Occipital lobe (tissue), 2 donors: ENCODE results near the gene MOGAT3. TPM values are rescaled to one million over a fixed set of nuclear protein-coding genes. Genes with fewer than 3 reads are reported as not detected.
A peak's percentile ranks its signal among the peaks of the same experiment; 100 is the strongest.

Source experiments
- DNase-seq: peaks from one replicate; lab custom pipeline; 2025; lab: John Stamatoyannopoulos, UW
- total RNA-seq: library from RNA; depleted of rRNA; stranded (reverse); fragments of >200 nt; gene quantifications from one replicate; pipeline ENCODE4 v1.2.3, GENCODE V29; 2014

The MOGAT3 gene
- total RNA-seq, 1 donor from 2014 or later = not detected

GRCh38 chr7:101233907-101234547 is 33.2 kb upstream of the MOGAT3 start:
- no peak for DNase-seq

GRCh38 chr7:101232141-101232850 is 31.5 kb upstream of the MOGAT3 start:
- DNase-seq = no peak

GRCh38 chr7:101231644-101232043 is 30.8 kb upstream of the MOGAT3 start:
- DNase-seq = no peak

GRCh38 chr7:101226721-101227120 is 25.9 kb upstream of the MOGAT3 start:
- no peak for DNase-seq

GRCh38 chr7:101225650-101226049 is 24.8 kb upstream of the MOGAT3 start:
- DNase-seq = no peak

- DNase-seq = no peak
Observed at GRCh38 chr7:101223528-101223927, 22.7 kb upstream of the MOGAT3 start.

GRCh38 chr7:101222275-101222830 is 21.5 kb upstream of the MOGAT3 start:
- no peak for DNase-seq

- no peak for DNase-seq
Observed at GRCh38 chr7:101220295-101220694, 19.5 kb upstream of the MOGAT3 start.

- DNase-seq = no peak
Observed at GRCh38 chr7:101218236-101219125, 17.6 kb upstream of the MOGAT3 start.

- peak; percentile 89 for DNase-seq
Observed at GRCh38 chr7:101217388-101218235, 16.8 kb upstream of the MOGAT3 start, which contains the start of the genes PLOD3 and ZNHIT1. PLOD3 (minus strand) TSS chr7:101217581; CDS start chr7:101217274, 307 bp downstream. ZNHIT1 (plus strand) TSS chr7:101218165; CDS start chr7:101218196, 31 bp downstream.

GRCh38 chr7:101216860-101217387 is 16.1 kb upstream of the MOGAT3 start:
- no peak for DNase-seq

GRCh38 chr7:101216001-101216859 is 15.4 kb upstream of the MOGAT3 start:
- DNase-seq = no peak

- no peak for DNase-seq
Observed at GRCh38 chr7:101212014-101212413, 11.2 kb upstream of the MOGAT3 start.

GRCh38 chr7:101211501-101211900 is 10.7 kb upstream of the MOGAT3 start:
- DNase-seq = no peak

- no peak for DNase-seq
Observed at GRCh38 chr7:101210143-101210542, 9.3 kb upstream of the MOGAT3 start.

GRCh38 chr7:101208794-101209193 is 8.0 kb upstream of the MOGAT3 start:
- no peak for DNase-seq

GRCh38 chr7:101207459-101207858 is 6.6 kb upstream of the MOGAT3 start:
- no peak for DNase-seq

GRCh38 chr7:101206665-101207042 is 5.8 kb upstream of the MOGAT3 start:
- DNase-seq = no peak

GRCh38 chr7:101205901-101206664 is 5.2 kb upstream of the MOGAT3 start:
- DNase-seq = no peak
